Spleen (tissue), 11 donors: Measurements from ENCODE around the gene CHMP4A. TPM values are rescaled to one million over a fixed set of nuclear protein-coding genes. Genes with fewer than 3 reads are reported as not detected.

ENCODE experiments used
- DNase-seq: peaks from one replicate; pipeline ENCODE4 v3.0.0-alpha.2; 2020
- H3K27ac ChIP-seq, 8 donors: fragments of 200-600 bp; sonication (generic) in 7 of 8; 1 replicate in 4 of 8; 2 replicates in 4 of 8; pipeline versions ENCODE4 v1.5.0 to v1.8.0; 2016 to 2021; ENCODE audit warnings: inconsistent platforms in 4 of 8, mild to moderate bottlenecking in 4 of 8, moderate library complexity in 1 of 8
- H3K27me3 ChIP-seq, 7 donors: fragments of 200-600 bp; sonication (generic) in 6 of 7; replicated peaks in 1 of 7; 1 replicate in 4 of 7; 2 replicates in 3 of 7; pipeline versions ENCODE4 v1.5.0 to v1.8.0; 2016 to 2021; ENCODE audit warnings: inconsistent platforms in 3 of 7, mild to moderate bottlenecking in 1 of 7
- H3K36me3 ChIP-seq, 6 donors: fragments of 200-600 bp; sonication (generic) in 5 of 6; 1 replicate in 4 of 6; 2 replicates in 2 of 6; pipeline versions ENCODE4 v1.5.0 to v1.8.0; 2016 to 2021; ENCODE audit warnings: inconsistent platforms in 2 of 6
- H3K4me1 ChIP-seq, 6 donors: fragments of 200-600 bp; sonication (generic) in 5 of 6; 1 replicate in 3 of 6; 2 replicates in 3 of 6; pipeline versions ENCODE4 v1.5.0 to v1.8.0; 2016 to 2021; ENCODE audit warnings: inconsistent platforms in 3 of 6
- H3K4me3 ChIP-seq, 8 donors: fragments of 200-600 bp; sonication (generic) in 7 of 8; 1 replicate in 4 of 8; 2 replicates in 4 of 8; pipeline versions ENCODE4 v1.5.0 to v1.8.0; 2016 to 2021; ENCODE audit warnings: inconsistent platforms in 4 of 8, mild to moderate bottlenecking in 4 of 8, moderate library complexity in 2 of 8
- H3K9me3 ChIP-seq, 8 donors: fragments of 200-600 bp; sonication (generic) in 7 of 8; 1 replicate in 4 of 8; 2 replicates in 4 of 8; pipeline versions ENCODE4 v1.5.0 to v1.8.0; 2016 to 2021; ENCODE audit warnings: inconsistent platforms in 4 of 8
- CTCF ChIP-seq, 11 experiments: fragments of 200-600 bp in 7 of 11; fragments of 450-650 bp in 4 of 11; sonication (generic) in 4 of 11; IDR thresholded peaks in 8 of 11; conservative IDR thresholded peaks in 3 of 11; 1 replicate in 7 of 11; 2 replicates in 4 of 11; pipeline versions ENCODE4 v1.4.0 to v1.8.0; 2016 to 2021; ENCODE audit warnings: antibody characterized with exemption in 11 of 11, inconsistent platforms in 4 of 11, mild to moderate bottlenecking in 1 of 11
- POLR2A ChIP-seq, 3 donors: fragments of 450-650 bp; IDR thresholded peaks; one replicate each; pipeline ENCODE4 v1.5.1; 2017; ENCODE audit warnings: antibody characterized with exemption in 3 of 3, mild to moderate bottlenecking in 1 of 3
- POLR2AphosphoS5 ChIP-seq, 3 donors: sonication (generic); formaldehyde crosslinking; IDR thresholded peaks; one replicate each; pipeline ENCODE4 v1.5.1; 2017; ENCODE audit warnings: antibody characterized with exemption in 3 of 3
- WGBS, 5 donors: extraction: QIAGEN DNeasy Blood & Tissue Kit in 3 of 5; methylation state at CpG; one replicate each; pipeline versions ENCODE4 v1.1.5 to v1.1.7; 2013 to 2018; 5-methylcytosine and 5-hydroxymethylcytosine counted together
- intact Hi-C: fragments of 100-400 bp; cut with DNase I; formaldehyde crosslinking; loops from one replicate; pipeline ENCODE4 v1.15.0; 2023; ENCODE audit warnings: low total_unique reads
- polyA plus RNA-seq, 3 donors: library from polyadenylated mRNA; stranded (reverse); fragments of 200-250 nt; gene quantifications; one replicate each; pipeline ENCODE4 v1.2.1, GENCODE V29; 2013
- total RNA-seq, 7 donors: library from RNA; depleted of rRNA in 3 of 7; stranded (reverse); fragments of >200 nt in 3 of 7; fragmentation: NEBNext Ultra II Directional in 4 of 7; extraction: Animal tissue kit (Norgen Biotek cat#: 25700) in 4 of 7; gene quantifications; one replicate each; pipeline versions ENCODE4 v1.1.0 to v1.2.1, GENCODE V29; 2016 to 2021
- donor health status: healthy with polysubstance abuse.
- donor health status: DM: no; HTN: no; CAD: no; lungs with moderate emphysema.
- donor health status: DM: no; HTN: no; CAD: no.
- donor health status: Bipolar disorder and iron deficiency.
- donor health status: healthy.
- donor health status: DM: no; HTN: no; CAD: no.
- donor health status: DM: yes; HTN: yes; CAD: no.

Gene CHMP4A
- total and polyA plus RNA-seq, 10 donors = 53.3 to 149 (median 63.4) TPM

GRCh38 chr14:24236689-24237462, 23.6 kb upstream of the CHMP4A start:
- intact Hi-C loops = no loop called here
- peaks cover 3 to 81% (median 65%) of the 10 kb centered on the region in 6 donors for H3K36me3 ChIP-seq
- H3K27ac ChIP-seq = no peak overlapping the region
- peaks cover 47 to 94% (median 66%) of the 10 kb centered on the region in 6 donors for H3K4me1 ChIP-seq
- no peak for DNase-seq
- no peak overlapping the region for H3K4me3 ChIP-seq
- 96 to 99% (median 97%) methylated on average over 6 of the region's 6 CpGs for WGBS, 5 donors
- no peaks in the 10 kb centered on the region for H3K9me3 ChIP-seq
- no peaks in the 10 kb centered on the region for H3K27me3 ChIP-seq
- peak in 1 of 3 donors; percentile 42 for TF ChIP-seq POLR2AphosphoS5 (IDR thresholded peaks at IDR 0.05)
- no peak for TF ChIP-seq POLR2A (IDR thresholded peaks at IDR 0.05)

DNA sequence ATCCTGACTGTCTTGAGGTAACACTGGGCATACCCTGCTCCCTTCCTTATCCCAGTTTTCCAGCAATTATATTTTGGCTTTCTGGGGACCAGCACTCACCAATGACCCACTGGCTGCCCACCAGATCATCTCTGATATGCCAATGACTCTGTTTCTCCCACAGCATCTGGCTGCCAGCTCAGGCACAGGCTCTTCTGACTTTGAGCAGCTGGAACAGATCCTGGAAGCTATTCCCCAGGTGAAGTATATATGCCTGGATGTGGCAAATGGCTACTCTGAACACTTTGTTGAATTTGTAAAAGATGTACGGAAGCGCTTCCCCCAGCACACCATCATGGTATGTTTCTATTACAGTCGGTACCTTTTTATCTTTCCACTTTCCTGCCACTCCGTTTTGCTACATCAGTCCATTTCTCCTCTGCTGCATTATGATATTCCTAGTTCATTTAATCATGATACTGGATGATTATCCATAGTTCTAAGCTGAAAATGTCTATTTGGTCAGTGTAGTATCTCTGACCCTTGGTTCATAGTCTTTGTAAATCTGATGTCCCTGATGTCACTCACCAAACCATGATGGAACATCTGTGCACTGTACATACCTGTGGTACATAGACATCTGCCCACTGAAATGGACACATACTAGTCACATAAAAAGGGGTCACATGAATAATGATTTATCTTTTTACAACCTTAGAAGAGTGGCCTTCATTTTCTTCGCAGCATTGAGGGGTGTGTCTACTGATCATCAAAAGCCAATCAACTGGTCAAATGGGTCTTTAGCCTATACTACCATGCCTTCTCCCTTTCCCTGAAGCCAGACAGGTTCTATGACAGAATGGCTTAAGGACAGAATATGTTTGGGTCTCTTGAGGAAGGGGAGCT, 22.8 kb upstream of the CHMP4A start:
- Histone ChIP-seq H3K4me3 (no peak overlapping the region), H3K36me3 (peaks cover 3 to 74% (median 63%) of the 10 kb centered on the region in 6 donors), H3K27me3 (no peaks in the 10 kb centered on the region), H3K4me1 (peaks cover 46 to 94% (median 66%) of the 10 kb centered on the region in 6 donors), H3K27ac (peak overlapping the region in 2 of 8 donors; percentile 1 to 21), H3K9me3 (no peaks in the 10 kb centered on the region)
- peak; percentile 45 for DNase-seq
- intact Hi-C loops = no loop called here
- 92 to 96% (median 94%) methylated on average over 5 of the region's 5 CpGs for WGBS, 5 donors
- no peak for TF ChIP-seq POLR2A (IDR thresholded peaks at IDR 0.05)
- no peak for TF ChIP-seq CTCF (IDR thresholded peaks at IDR 0.05 in 8 of 11, conservative IDR thresholded peaks at IDR 0.05 in 3 of 11)
- TF ChIP-seq POLR2AphosphoS5 (IDR thresholded peaks at IDR 0.05) = peak in 1 of 3 donors; percentile 23

- no peak for DNase-seq
- H3K27me3 ChIP-seq = no peaks in the 10 kb centered on the region
- H3K4me3 ChIP-seq = no peak overlapping the region
- no peaks in the 10 kb centered on the region for H3K9me3 ChIP-seq
- peaks cover 33 to 93% (median 61%) of the 10 kb centered on the region in 6 donors for H3K4me1 ChIP-seq
- peaks cover 3 to 57% (median 46%) of the 10 kb centered on the region in 6 donors for H3K36me3 ChIP-seq
- 88 to 93% (median 90%) methylated on average over 3 of the region's 3 CpGs for WGBS, 5 donors
- intact Hi-C loops = no loop called here
- H3K27ac ChIP-seq = peak overlapping the region in 5 of 8 donors; percentile 21 to 99 (median 95)
- TF ChIP-seq POLR2A (IDR thresholded peaks at IDR 0.05) (no peak), CTCF (IDR thresholded peaks at IDR 0.05 in 8 of 11, conservative IDR thresholded peaks at IDR 0.05 in 3 of 11) (no peak), POLR2AphosphoS5 (IDR thresholded peaks at IDR 0.05) (no peak)
These were observed 21.1 kb upstream of the CHMP4A start for GRCh38 chr14:24234095-24235005.

GRCh38 chr14:24233538-24233866, 20.2 kb upstream of the CHMP4A start:
- peaks cover 28 to 91% (median 55%) of the 10 kb centered on the region in 6 donors for H3K4me1 ChIP-seq
- intact Hi-C loops = no loop called here
- no peaks in the 10 kb centered on the region for H3K9me3 ChIP-seq
- no peaks in the 10 kb centered on the region for H3K27me3 ChIP-seq
- H3K36me3 ChIP-seq = peaks cover 0 to 49% (median 38%) of the 10 kb centered on the region in 6 donors
- TF ChIP-seq POLR2AphosphoS5 (IDR thresholded peaks at IDR 0.05) = no peak
- no peak for TF ChIP-seq POLR2A (IDR thresholded peaks at IDR 0.05)
- TF ChIP-seq CTCF (IDR thresholded peaks at IDR 0.05 in 8 of 11, conservative IDR thresholded peaks at IDR 0.05 in 3 of 11) = no peak
- WGBS, 5 donors = 61 to 75% (median 67%) methylated on average over 2 of the region's 2 CpGs
- H3K4me3 ChIP-seq = peak overlapping the region in 7 of 8 donors; percentile 77 to 96 (median 94)
- peak overlapping the region; percentile 89 to 99 (median 94) for H3K27ac ChIP-seq
- DNase-seq = no peak
